ENCODE results near the gene MRPL40.
"Not testable (repeated sequence)": the region's sequence is repeated elsewhere in the genome, so short reads cannot be mapped to it uniquely, and the experiment has no call there.

The MRPL40 gene

DNA sequence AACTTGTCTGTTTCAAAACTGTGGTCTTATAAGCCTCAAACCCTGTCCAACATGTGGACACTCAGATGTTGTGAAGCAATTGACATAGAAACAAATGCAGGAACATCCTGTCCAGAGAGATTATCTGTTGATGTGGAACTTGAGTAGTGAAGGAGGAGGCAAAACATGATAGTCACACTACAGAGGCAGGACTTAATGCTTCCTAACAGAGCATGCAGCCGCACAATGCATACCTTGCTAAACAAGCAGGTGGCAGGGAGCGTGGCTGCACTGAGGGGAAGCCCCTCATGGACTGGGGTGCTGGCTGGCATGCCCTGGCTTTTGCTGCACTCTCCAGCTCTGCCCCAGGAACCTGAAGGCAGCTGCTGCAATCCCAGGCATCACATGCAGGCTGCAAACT, 9.8 kb downstream of the MRPL40 start:
- DNase-seq, result no peak

DNA sequence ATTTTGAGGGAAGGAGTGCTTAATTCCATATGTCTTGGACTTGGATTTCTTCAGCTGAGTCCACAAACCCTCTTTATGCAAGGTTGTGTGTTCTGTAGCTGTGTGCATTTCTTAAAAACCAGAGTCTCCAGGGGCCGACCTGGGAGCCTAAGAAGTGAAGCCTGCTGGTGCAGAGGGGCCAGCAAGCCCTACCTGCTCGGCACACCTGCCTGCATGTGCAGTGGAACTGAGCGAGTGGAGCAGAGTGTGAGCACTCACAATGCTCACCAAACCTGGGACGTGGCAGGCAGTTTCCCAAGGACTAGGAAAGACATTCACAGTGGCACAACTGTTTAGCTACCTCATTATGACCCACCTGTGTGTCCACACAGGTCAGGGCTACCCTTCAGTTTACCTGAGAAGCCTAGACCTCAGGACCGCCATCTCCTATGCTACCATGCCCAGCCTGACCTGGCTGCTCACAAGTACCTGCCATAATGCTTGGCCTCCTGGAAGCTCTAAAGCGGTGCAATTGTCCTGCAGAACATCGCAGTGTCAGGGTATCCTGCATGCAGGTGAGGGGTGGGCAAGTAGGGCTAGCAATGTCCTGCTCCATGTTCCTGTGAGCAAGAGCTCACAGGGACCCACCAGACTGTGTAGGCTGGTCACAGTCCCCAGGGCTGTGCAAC, 11.3 kb downstream of the MRPL40 start:
- DNase-seq, result no peak

DNA sequence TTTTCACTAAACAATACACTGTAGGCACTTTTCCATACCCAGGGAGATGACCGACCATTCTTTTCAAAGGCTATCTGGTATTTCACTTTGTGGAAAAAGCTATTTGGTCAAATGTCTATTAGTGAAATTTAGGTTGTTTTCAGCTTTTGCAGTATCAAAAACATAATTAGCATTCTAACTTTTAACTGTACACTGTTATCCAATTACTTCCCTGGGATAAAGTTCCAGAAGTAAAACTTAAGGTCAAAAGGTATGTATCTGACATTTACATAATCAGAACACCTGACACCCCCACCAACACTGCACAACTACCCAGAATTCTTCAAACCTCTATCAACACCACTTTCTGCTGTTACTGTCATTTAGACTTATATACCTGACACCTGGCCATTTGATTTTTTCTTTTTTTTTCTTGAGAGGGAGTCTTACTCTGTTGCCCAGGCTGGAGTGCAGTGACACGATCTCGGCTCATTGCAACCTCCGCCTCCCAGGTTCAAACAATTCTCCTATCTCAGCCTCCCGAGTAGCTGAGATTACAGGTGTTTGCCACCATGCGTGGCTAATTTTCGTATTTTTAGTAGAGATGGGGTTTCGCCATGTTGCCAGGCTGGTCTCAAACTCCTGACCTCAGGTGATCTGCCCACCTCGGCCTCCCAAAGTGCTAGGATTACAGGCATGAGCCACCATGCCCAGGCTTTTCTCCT, 13.1 kb downstream of the MRPL40 start:
- not testable (repeated sequence) for DNase-seq

DNA sequence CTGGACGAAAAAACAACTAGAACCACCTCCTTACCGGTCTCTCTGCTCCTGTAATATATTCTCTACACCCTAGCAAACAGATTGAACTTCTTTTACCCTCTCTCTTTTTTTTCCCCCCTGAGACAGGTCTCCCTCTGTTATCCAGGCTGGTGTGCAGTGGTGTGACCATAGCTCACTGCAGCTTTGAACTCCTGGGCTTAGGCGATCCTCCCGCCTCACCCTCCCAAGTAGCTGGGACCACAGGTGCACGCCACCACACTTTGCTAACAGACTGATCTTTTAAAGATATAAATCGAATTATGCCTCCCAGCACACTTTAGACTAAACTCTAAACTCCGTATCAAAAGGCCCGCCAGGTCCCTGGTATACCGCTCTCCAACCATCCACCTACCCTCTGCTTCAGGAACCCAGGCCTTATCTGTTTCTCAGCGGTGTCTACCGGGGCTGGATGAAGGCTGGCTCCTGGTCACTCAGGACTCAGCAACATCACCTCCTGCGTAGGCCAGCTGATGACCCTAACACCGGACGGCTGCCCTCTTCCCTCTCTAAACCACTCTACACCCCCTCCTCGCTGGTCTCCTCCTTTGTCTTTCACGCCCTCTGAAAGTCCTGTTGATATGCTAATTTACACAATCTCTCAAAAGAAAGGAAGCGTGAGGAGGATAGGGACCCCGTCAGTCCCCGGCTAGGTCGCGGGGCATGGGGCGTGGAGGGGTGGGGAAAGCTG, 14.4 kb downstream of the MRPL40 start:
- peak; percentile 24 for DNase-seq

DNA sequence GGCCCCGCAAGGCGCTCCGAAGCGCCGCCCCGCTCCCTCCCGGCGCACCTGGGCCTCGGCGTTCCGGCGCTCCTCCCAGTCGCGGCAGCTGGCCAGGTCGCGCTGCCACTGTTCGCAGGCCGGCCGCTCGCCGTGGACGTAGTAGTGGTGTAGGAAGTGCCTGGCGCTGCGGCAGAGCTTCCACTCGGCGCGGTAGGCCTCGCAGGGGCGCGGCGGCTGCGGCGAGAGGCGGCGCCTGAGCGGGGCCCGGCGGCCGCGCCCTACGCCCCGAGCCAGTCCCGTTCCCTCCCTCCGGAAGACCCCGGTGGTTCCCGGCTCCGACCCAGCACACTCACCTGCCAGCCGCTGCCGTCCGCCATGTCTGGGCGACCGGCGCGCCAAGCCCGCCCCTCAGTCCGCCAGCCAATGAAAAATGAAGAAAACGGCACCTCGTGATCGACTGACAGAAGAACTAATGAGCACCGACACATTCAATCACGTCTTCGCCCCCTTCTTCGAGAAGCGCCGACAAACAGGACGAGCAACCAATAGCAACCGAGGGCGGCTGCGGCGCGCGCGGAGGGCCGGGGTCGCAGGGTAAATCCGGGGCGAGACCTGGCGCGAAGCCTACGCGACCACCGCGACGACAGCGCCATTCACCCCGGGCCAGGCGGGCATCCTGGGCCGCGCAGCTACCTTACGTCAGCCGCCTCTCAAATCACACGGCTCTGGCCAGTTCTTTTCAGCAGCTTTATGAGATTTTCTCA, 15.2 kb downstream of the MRPL40 start, which contains the start of gene C22orf39:
Gene C22orf39 (minus strand): TSS at position 382 of the 746 bp plus-strand sequence. CDS start 23 bp downstream, at position 359.
- DNase-seq, result peak; percentile 87

DNA sequence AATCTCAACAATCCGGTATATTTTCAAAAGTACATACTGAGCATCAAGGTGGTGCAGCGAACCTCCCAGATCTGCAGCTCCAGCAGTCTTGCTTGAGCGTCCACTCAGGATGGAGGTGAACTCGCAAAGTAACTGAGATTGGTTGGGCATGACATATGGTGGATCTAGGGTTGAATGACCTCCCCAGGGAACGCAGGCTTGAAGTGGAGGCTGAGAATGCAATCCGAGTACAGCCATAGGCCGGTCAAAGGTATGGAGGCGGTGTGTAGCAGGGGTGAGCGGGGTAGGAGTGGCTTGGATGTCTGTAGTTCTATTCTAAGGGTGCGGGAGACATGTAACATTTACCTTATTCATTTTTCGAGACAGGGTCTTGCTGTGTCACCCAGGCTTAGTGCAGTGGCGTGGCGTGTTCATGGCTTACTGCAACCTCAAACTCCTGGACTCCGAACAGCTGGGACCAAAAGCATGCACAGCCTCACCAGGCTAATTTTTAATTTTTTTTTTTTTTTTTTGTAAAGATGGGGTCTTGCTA, 15.8 kb downstream of the MRPL40 start:
- no peak for DNase-seq

DNA sequence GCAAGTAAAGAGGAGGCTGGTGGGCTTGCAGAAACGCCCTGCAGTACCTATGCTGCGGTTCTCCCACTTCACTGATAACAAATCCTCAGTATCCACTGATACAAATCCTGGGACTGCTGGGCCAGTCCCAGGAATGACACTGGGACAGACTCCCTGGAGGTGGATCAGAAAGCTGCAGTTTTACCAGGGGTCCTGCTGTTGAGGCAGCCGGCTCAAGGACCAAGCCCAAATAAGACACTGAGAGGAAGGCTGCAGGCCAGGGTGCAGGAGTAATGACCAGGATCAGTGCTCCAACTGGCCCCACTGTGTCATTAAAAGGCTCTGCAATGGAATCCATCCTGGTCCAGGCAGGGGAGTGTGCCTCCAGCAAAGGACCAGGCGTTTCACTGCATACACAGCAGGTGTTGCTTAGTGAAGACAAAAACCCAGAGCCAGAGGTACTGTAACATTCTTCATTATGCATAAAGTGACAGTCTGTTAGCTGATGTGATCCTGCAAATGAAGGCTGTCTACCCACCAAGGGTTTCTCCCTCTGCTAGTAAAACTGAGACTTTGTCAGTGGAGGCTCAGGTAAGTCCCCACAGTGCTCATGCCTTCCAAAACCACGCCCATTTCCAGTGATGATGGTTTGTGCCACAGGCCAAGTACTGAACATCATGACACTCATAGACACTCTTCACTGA, 16.5 kb downstream of the MRPL40 start:
- DNase-seq, result no peak

DNA sequence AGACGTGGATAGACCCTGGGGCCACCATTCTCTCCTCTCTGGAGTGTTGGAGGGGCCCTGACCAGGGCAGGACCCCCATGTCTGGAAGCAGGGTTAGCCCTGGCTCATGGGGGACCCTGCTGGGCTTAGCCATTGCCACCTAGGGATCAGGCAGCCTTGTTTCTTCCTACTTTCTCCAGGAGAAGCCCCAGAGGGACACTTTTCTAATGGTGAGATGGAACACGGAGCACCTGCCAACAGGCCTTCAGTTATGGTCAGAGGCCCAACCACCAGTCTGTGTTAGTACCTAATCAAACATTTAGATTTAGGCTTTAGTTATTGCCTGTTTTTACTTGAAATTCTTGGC, 17.1 kb downstream of the MRPL40 start:
- DNase-seq, result no peak

DNA sequence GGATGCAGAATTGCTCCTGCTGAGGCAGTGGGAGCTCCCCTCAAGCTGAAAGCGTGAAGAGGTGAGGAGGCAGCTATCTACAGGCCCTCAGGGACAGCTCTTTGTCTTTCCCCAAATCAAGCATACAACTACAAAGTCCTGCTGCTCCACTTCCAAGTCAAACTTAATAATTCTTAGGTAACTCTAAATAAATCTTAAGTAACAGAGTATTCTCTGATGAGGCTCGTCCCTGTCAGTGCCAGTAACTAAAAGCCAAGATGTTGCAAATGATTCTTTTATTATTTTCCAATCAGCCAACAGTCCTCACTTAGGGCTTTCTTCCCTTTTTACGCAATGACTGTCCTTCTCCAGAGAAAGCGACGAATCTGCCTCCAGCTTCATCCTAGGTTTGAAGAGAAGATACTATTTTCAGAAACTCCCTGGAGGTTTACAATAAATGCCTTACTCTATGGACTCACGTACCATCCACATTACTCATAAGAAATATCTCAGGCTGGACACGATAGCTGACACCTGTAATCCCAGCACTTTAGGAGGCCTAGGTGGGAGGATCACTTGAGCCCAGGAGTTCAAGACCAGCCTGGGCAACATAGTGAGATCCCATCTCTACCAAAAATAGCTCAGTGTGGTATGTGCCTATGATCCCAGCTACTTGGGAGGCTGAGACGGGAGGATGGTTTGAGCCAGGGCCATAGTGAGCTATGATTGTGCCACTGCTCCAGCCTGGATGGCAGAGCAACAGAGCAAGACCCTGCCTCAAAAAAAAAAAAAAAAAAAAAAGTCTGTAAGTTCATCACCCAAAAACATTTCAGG, 18.2 kb downstream of the MRPL40 start:
- no peak for DNase-seq

DNA sequence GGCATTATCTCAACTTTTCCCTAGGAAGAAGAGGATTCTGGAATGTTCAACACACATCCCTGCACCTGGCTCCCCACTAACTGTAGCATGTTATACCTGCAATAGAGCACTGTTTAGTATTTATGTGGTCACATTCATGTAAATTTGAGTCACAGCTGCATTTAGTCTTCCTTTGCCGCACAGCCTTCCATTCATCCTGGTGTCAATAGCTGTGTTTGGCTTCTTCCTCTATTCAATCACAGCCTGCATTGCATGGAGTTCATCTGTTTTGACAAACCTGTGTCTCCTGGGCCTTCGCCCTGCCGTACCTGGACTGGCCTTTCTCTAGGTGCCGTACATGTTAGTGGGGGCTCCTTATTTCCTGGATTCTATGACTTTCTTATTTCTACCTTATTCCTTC, 19.2 kb downstream of the MRPL40 start:
- no peak for DNase-seq

DNA sequence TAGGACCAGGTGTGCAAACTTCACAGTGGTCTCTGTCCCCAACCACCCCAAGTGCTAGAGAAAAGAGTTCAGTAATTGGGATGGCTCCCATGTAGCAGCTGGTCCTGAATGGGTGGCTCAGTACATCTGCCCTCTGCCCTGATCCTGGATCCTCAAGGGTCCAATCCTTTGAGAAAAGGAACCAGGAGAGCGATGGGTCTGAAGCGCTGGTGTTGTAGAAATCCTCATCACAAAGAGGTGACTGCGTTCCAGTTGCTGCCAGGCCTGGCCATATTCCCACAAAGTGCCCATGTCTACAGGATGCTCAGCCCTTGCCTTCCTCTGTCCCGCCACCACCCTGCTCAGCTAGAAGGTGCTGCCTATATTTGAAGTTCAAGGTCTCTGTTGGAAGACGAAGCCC, 21.4 kb downstream of the MRPL40 start:
- DNase-seq, result no peak

DNA sequence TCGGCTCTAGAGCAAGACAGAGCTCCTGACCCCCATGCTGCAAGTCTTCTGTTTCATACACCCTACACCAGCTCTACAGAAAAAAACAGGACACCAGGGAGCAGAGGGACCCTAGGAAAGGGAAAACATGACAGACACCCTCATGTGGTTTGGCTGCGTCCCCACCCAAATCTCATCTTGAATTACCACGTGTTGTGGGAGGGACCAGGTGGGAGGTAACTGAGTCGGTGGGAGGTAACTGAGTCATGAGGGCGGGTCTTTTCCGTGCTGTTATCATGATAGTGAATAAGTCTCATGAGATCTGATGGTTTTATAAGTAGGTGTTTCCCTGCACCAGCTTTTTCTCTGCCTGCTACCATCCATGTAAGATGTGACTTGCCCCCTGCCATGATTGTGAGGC, 21.8 kb downstream of the MRPL40 start:
- no peak for DNase-seq

DNA sequence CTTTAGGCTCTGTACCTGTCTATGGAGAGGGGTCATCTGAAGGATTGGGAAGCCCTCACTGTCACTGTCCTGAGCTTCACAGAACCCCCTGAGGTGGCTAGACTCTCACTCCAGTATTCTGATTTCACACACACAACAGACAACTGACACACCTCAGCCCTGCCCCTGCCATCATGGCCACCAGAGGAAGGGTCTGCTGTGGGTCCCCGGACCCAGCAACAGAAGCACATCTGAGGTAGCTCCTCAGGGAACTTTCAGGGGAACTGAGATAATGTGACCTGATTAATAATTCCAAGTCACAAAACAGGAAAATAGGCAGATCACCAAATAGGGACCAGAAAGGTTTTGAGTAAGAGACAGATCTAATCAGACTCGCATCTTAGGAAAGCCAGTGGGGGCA, 22.7 kb downstream of the MRPL40 start:
- DNase-seq, result no peak

DNA sequence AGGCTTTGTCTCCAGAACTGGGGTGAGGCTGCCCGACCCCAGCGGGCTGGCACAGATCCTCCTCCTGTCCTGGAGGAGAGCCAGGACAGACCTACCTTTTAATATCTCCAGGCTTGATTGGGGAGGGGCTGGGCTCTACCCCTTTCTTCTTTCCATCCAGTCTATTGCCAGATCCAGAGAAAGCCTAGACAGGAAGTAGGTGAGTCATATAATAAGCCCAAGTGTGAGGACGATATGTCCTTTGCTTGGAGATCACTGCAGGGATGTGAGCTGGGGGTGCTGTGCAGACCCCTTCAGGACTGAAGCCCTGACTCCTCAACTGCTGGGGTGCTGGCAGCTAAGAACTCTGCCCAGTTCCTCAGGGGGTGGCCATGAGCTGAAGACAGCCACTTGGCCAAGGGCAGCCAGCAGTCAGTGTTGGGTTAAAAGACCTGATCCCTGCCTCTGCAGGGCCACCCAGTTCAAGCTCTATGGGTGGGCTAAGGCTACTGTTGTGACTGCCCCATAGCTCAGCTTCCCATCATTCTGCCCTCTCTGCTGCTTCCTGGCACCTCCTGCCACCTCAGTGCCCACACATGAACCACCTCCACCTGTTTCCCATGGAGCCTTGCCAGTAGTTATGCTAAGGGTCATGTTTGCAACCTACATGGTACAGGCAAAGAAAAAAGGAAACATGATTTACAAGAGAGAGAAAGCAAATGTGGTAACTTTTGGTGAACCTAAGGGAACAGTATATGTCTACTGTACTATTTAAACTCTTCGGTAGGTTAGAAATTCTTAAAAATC, 23.4 kb downstream of the MRPL40 start:
- DNase-seq, result no peak

DNA sequence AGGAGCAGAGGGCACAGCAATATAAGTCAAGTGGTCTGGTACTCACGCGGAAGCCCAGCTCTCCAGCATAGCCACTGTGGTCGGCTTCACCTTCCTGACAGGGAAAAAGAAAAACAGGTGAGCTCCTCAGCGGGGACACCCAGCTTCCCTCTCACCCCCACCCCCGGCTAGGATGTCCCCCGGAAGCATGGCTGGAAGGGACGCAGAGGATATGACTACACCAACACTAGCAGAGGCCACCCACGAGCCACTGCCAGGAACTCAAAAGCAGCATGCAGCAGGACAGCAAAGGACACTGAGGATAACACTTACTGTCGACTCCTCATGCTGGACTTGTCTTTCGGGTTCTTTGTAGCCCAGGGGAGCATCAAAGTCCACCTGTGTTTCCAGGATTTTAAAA, 24.2 kb downstream of the MRPL40 start:
- DNase-seq, result no peak

DNA sequence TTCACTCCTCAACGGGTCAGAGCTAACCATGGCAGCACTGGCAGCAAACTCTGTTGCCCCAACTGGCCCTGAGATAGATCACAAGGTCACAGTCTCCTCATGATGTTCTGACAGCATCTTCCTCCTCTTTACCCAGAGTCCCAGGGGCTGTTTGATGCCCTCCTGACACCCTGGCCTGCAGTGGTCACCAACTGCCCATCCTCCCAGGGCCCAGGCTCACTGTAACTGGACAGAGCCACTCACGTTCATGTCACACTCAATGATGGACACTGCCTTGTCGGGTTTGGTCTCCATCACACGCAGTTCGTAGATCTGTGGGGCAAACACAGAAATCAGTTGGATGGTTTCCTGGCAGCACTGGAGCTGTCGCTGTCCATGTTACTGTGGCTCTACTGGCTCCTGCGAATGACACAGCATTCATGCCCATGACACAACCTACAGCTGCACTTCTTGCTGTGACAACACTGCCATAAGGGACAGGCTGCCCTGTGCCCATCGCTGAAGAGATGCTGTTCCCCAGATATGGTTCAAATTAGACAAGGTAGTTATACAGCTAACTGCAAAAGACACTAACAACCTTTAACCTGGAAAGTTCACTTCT, 25.6 kb downstream of the MRPL40 start:
- no peak for DNase-seq

DNA sequence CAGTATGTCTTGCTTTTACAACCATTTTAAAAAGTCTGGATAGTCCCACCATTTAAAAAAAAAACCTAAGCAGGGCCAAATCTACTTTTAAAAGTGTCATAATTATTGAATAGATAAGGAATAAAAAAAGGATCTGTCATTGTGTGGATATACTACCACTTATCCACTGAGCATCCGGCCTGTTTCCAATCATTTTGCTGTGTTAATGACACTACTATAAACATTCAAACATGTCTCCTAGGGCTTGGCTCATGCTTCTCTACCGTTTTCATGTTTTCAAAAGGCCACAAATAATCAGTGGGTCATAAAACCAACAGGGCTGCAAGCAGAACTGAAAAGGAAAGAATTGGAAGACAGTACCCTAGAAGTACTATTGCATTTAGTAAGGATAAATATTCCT, 27.7 kb downstream of the MRPL40 start:
- no peak for DNase-seq

DNA sequence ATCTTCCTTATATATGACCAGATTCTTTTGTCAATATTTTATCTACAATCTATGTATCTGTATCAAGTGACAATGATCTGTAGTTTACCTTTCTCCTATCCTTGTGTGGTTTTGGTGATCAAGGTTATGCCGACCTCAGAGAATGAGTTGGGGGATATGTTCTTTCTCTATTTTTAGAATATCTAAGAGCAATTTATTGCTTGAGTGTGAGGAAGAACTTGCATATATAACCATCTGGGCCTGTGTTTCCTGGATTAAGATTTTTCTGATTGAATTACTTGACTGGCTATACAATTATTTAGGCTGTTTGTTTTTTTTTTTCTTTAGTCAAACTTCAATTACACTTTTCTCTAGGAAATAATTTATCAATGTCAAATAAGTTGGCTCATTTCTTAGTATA, 29.2 kb downstream of the MRPL40 start:
- no peak for DNase-seq

DNA sequence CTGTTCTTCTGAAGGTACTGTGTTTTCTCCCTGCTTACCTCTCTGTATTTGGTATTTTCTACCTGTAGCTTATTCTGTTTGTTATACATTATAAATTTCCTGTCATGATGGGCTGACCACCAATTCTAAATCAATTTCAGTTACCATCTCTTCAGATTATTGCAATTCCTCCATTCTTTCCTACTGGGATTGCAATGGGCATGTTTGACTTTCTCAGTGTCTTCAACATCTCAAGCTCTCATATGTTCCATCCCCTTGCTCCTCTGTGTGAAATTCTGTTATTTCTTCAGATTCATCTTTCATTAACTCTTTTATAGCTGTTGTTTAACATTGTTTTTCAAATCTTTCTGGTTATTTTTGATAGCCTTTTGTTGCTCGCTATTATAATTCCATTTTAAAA, 30.7 kb downstream of the MRPL40 start:
- no peak for DNase-seq

Measured in activated T-cell treated with anti-CD3 and anti-CD28 coated beads, Interleukin-2, amount 50 U/mL, for 1 hour (primary cell).